KG1 (cell line): ENCODE results near the gene SCAPER.

ENCODE experiments used
- DNase-seq: peaks from one replicate; lab custom pipeline; 2025; lab: John Stamatoyannopoulos, UW

Gene SCAPER

DNA sequence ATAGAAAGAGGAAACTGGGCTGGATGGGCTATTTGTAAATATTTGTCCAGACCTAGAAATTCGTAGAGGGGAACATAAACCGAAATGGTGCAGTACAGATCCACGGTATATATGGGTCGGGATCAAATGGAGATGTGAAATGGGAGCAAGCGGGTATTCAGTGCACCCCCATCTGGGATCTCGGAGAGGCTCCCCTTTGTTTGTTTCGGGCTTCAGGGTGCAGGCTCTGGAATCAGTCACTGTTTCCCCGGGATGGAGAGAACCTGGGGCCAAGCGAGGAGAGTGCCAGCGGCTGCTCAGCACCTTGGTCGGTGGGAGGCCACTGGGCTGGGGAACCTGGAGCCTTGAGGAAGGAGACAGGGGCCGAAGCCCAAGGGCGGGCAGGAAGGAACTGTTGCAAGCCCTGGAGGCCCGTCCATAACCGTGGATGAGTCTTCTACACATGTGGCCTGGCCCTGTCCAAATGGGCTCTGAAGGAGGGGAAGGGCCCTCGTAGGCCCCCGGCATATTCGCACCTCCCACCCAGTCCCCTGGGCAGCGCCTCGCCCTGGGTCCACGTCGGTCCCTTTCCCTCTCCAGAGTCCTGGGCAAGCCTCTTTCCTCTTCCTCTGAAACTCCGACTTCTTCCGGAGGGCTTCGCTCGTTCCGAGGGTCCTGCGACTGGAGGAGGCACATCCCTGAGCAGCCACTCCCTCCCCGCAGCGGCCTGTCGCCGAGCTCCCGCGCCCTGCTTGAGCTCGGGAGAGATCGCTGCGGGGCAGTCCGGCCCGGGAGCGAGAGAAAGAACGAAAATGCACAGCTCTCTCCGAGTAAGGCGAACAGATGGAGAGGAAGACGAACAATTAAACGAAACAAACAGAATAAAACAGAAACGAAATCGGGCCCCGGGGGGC lies 565.6 kb downstream of the SCAPER start:
- DNase-seq = no peak

DNA sequence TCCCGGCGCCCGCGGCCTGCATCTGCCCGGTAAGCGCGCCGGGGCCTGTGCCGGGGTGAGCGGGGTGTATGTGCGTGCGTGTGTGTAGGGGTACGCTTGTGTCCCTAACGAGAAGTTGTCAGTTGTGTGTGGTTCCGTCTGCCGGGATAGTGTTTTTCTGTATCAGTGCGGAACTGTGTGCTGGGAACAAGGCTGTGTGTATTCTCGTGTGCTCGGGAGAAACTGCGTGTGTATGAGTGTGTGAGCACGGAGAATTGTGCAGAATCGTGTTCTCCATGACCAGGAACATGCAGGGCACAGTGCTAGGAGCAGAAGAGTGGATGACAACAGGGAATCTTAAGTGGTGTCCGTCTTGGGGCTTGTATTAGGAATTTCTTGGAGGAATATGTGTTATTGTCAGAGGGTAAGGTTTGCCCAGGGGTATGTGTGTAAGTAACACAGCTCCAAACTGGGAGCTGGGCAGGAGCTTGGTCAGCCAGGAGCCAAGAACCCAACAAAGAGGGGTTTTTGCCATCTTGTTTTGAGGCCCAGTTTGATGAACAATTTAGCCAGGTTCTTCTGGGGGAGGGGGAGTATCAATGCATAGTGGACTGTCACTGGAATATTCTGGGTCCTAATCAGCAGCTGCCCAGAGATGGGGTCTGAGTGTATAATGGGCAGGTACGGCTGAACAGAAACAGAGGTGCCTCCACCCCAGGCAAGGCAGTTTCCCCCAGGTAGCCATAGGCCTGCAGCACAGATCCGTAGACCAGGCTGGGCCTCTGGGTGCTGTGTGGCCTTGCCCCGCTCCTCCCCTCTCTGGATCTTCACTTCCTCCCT lies 566.4 kb downstream of the SCAPER start:
- DNase-seq = no peak

DNA sequence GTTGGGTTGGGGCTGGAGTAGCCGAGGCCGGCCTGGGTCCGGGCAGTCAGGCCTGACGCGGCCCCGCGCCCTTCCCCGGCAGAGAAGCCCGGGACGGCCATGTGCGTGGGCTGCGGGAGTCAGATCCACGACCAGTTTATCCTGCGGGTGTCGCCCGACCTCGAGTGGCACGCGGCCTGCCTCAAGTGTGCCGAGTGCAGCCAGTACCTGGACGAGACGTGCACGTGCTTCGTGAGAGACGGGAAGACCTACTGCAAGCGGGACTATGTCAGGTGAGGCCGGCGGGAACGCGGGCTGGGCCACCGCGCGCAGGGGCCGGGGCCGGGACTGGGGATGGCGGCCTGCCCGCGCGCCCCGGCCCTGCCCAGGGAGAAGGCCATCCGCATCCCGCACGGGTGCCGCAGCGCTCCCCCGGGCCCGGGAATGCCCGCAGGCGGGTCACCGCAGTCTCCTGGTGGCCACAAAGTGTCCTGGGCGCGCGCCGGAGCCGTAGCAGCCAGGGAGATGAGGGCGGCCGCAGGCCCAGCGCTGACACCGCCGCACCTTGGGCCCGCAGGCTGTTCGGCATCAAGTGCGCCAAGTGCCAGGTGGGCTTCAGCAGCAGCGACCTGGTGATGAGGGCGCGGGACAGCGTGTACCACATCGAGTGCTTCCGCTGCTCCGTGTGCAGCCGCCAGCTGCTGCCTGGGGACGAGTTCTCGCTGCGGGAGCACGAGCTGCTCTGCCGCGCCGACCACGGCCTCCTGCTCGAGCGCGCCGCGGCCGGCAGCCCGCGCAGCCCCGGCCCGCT lies 567.2 kb downstream of the SCAPER start:
- no peak for DNase-seq

DNA sequence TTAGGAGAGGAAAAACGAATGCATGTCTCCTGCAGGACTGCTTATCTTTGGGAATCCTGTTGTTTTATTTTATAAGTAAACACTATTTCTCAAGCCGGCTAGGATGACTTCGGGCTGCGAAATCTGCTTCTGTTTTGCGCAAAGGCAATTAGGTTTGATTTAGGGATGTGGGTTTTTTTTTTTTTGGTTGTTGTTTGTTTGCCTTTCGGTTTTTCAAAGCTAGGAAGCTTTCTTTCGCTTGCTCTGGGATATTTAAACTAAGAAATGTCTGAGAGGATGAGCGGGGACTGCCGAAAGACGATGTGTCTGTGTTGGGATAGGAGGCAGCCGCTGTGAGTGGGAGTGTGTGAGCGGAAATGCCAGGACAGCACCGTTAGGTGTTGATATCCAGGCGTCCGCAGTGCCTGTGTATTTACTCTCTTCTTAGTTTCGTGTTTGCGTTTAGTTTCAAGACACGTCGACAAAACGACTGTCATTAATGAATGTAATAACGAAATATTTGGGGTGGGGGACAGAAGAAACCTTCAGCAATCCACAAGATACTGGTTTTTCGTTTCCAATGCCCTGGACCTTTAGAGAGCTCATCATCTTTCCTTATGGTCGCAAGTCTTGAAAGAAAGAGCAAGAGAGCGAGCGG lies 568.0 kb downstream of the SCAPER start:
- peak; percentile 20 for DNase-seq

DNA sequence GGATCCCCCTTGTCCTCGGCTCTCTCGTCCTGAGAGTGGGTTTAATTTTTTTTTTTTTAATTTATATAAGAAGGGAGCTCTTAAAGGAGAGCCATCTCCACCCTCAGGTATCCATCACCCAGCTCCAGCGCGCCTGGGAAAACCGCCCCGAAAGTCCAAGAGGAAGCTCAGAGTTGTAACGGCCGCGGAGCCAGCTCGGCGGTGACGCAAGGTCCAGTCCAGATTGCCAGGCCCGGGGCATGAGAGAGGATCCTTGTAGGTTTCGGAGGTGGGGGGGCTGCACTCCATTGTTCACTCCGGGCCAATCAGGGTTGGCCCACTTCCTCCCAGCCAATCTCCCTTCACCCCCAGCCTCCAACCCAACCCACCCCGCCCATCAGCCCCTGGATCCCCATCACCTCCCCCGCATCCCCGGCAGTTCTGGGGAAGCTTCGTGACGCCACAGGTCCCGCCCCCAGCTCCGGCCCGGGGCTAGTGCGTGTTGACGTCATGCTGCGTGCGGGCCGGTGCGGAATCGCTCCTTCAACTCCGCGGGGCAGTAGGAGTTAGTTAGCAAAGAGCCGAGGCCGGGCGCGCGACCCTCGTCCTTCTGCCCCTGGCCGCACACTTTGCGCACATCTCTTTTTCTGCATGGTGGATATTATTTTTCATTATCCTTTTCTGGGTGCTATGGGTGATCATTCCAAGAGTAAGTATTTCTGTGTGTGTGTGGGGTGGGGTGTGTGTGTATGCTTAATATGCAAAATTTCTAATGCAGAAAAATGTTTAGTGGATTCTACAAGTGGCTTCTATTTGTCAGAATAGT lies 568.7 kb downstream of the SCAPER start, which contains the start of gene ISL2:
ISL2 (plus strand) TSS at position 520 of the 805 bp plus-strand sequence; CDS start at position 631, 111 bp downstream.
- DNase-seq = no peak

DNA sequence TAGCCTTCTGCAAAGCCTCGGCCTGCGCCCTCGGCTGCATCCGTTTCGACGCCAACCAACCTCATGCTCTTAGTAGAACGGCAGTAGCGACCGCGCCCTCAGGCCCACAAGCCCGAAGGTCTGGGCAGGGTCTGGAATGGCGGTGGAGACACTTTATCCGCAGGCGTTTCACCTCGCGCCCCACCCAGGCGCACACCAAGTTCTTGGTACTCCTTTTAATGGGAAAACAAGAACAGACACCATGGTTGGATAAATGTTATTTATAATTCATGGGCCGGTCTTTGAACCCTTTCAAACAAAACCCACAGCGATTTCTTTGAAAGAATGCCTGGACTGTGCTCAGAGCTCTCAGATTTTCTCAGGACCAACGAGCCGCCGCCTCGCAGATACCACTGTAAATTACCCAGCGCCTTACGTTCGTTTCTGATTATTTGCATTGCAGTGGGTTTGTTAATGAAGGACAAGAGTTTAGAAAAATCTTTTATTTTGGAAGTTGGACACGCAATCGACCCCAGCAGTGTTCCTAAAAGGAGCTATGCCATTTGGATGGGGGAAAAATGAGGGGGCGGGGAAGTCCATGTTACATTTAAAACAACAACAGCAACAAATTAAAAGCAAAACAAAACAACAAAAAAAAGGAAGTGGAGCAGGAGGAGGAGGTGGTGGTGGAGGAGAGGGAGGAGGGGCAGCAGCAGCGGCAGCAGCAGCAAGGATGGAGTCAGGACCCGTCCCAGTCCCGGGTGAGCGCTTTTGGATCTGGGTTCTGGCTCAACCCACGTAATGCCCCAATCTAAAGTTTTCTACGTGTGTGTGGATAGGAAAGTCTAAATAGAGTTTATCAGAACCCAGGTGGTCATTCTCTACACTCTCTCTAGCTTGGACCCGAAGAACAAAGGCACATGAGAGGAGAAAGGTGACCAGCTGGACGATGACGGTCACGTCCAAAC lies 569.6 kb downstream of the SCAPER start:
- DNase-seq = no peak

DNA sequence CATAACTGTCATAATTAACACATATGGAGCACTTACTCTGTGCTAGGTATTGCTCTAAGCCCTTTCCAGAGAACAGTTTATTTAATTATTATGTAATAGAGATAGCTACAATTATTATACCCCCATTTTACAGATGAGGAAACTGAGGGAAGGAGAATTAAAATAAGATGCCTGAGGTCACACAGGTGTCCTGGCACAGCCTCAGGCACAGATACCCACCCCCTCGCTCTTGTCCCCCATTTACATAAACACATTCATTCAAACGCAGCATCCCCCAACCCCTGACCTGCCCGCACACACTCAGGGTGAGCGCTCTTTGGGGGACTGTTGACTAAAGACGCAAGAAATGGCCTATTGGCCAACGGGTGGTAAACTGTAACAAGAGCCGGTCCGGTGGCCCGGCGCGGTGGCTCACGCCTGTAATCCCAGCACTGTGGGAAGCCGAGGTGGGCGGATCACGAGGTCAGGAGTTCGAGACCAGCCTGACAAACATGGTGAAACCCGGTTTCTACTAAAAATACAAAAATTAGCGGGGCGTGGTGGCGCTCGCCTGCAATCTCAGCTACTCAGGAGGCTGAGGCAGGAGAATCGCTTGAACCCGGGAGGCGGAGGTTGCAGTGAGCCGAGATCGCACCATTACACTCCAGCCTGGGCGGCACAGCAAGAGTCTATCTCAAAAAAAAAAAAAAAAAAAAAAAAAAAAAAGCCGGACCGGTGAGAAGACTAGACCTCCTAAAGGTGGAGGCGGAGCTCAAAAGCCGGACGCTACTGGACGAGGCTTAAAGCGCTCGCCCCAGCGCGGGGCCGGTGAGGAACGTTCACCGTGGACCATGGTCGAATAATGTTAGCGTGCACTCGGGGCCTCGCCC lies 570.5 kb downstream of the SCAPER start:
- DNase-seq = no peak

DNA sequence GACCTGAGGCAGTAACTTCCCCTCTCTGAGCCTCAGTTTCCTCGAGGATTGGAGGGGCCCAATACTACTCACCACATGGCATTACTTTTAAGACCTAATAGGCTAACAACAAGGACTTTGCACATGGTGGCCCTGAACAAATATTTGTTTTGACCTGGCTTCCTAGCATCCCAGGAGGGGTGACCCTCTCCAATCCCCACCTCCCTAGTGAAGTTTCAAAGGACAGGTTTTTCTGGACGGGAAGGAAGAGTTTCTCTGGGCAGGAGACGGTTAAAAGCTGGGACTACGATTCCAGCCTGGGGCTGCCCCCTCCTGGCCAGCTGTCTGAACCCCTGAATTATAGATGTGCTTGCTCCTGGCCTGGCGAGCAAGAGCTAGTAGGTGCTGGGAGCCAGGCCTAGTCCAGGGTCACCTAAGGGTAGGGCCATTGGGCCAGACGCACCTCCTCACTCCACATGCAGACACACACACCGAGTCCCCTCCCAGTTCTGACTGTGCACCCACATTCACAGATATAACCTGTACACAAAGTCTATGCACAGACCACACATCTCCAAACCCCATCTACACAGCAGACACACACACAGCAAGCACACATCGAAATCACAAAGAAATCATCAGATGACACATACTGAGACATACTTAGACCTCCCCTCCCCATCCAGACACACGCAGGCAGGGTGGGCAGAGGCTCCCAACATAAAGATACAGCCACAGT lies 571.3 kb downstream of the SCAPER start:
- DNase-seq = no peak

DNA sequence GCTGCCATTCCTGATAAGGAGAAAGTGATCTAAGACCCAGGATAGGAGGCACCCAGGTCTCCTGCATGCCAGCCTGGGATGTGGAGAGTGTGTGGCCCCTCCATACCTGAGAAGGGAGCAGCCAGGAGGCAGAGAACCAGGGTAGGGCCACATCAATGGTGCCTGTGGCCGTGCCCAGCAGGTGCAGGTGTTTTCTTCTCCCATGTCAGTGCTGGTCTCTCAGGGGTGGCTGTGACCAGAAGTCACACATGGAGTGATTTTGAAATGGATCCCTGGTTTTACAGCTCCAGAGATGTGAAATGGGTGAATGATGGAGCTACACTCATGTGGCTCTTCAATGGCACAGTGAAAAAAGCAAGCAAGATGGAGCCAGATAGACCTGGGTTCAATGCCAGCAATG lies 571.8 kb downstream of the SCAPER start:
- no peak for DNase-seq

DNA sequence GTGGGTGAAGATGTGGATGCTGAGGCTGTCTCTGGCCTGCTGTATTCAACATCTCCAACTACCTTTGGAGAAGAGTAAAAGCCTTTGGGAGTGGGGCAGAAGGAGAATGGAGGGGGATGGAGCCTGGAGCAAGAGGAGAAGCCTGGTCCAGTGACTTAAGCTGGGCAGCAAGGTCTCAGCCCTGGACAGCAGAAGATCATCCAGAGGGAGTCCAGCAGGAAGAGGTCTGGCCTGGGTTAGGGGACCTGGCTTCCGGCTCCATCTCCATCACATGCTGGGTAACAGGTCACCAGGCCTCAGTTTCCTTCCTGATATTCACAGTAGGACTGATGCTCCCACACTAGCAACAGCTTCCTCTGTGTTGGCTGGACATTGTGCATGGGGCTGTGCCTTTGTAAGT lies 572.3 kb downstream of the SCAPER start:
- DNase-seq = no peak

DNA sequence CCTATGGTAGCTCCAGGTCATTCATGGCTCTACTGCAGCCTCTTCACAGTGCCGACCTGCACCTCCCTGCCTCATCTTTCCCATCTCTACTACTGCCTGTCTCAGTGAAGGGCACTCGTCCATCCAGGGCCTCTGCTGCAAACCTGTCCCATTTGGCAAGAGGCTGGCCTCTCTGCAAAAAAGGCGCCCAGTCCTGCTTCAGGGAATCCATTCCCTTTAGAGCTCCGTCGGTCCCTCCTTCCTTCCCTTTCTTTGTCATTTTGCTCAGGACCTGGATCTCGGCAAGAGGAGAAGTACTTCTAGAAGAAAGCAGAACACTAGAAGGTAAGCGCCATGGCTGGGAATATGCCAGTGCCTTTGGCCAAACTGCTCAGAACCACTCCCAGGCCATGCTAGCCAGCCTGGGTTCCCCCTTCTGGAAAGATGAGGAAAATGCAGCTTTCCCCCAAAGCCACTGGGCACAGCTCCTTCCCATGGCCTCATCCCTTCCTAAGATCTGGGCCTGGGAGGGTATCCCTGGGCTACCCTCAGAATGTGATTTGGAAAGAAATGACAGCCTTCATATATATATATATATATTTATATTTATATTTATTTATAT lies 575.0 kb downstream of the SCAPER start:
- no peak for DNase-seq

DNA sequence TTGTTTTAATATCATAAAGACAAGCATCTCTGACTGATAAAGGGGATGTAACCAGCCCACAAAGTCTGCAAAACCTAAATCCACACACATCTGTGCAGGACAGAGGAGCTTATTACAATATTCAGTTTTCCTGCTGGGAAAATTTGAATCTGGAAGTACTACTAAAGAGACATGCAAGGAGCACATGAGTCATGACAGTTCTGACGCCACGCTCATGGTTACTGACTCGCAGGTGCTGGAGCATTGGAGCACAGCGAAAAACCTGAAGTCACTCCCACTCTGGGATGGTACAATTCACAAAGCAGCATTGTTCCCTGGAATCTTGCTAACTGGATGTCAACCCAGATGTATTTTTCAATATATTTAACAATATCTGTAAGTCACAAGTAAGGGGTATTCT lies 576.2 kb downstream of the SCAPER start:
- no peak for DNase-seq

DNA sequence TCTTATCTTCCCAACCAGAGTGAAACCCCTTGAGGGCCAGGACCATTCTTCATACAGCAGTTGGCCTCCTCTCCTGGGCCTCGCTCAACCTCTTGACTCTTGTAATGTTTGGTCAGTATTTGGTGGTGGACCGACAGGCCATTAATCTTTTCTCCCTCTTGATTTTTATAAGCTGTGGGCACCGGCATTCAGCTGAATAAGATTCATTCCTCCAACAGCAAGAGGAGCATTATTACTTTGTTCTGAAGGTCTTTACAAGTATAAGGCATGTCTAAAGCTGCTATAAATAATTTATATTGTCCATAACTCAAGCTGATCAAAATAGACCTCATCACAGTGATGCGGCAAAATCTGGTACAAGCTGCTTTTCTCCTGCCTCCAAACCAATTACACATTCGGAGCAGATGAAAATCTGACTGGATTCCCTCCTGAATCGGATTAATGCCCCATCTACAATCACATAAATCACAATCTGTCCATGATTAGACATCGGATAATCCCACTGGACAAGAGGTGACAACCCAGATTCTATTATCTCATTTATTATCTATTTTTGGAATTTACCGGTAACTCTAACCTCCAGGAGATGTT lies 576.9 kb downstream of the SCAPER start:
- no peak for DNase-seq

DNA sequence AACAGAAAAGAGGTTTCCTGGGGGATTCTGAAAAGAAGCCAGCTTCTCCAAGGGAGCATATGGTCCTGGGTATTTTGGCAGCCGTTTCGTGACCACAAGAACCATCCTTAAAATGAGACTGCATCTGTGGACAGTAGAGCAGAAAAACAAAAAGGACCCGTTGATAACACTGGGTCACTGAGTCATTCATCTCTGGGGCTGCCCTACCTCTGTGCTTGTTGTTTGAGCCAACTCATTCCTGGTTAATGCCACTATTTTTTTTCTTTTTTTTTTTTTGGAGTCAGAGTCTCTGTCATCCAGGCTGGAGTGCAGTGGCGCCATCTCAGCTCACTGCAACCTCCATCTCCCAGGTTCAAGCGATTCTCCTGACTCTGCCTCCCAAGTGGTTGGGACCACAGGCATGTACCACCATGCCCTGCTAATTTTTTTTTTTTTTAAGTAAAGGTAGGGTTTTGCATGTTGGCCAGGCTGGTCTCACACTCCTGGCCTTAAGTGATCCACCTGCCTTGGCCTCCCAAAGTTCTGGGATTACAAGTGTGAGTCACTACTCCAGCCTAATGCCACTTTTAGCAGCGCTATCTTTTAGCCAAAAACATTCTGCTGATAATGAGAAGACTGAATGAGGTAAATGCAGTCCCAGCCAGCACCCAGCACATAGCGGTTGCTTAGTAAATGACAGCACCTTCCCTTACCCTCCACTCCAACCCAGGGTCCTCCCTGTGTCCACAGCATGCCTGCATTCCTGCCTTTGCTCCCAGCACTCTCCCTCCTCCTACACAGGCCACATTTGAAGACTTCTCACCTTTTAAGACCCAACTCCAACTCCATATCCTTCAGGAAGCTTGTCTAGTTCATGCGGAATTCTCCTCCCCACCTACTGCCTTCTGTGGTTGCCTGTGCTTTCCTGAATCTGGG lies 577.7 kb downstream of the SCAPER start:
- DNase-seq = no peak

DNA sequence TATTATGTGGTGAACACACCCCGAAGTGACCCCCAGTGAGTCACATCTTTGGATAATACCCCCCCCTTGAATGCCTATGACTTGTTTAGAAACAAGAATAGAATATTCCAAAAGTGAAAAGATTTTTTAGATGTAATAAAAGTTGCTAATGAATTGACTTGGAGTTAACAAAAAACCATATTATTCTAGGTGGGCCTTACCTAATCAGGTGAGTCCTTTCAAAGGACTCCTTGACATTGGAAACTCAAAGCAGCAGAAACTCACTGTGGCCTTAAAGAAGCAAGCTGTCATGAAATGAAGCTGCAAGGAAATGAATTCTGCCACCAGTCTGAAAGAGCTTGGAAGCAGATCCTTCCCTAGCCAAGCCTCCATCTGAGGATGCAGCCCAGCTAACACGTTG lies 579.4 kb downstream of the SCAPER start:
- no peak for DNase-seq

DNA sequence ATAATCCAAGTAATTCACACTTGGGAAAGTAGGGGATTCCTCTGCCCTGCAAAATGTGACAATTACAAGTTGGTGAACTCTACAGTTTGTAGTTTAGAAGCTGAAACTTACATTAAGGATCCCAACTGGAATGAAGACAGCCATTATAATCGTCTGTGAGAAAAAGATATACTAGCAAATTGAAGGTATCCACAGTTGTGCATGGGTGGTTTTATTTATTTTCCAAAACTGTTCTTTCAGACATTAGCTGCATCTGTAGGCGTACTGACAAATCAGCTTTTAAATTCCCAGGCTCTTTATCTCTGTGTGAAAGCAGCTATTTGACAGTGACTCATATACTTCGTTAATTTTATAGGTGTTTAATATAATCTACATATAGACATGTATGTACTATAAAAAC lies 581.1 kb downstream of the SCAPER start:
- DNase-seq = no peak
